Panc1 (cell line): ENCODE measurements around the gene SLC38A1. TPM values are rescaled to one million over a fixed set of nuclear protein-coding genes. Genes with fewer than 3 reads are reported as not detected.

ENCODE experiments used
- ATAC-seq: fragments of 200-7000 bp; cut with Tn5 transposase; 2 replicates; pipeline ENCODE4 v1.9.1; 2020; ENCODE audit warnings: mild to moderate bottlenecking, moderate library complexity
- BruUV-seq: library from RNA; stranded (reverse); fragments of 400-500 nt; replicated peaks from 2 replicates; lab custom pipeline; 2021; lab: Mats Ljungman, UMichigan
- CTCF ChIA-PET: fragments of 300-600 bp; sonication (Branson Sonifier 250); formaldehyde crosslinking; loops from one replicate; lab custom pipeline; 2022; ENCODE audit warnings: antibody characterized with exemption; lab: Charles Lee
- POLR2A ChIA-PET: fragments of 300-600 bp; sonication (Branson Sonifier 250); formaldehyde crosslinking; loops from one replicate; lab custom pipeline; 2022; ENCODE audit warnings: antibody characterized with exemption; lab: Charles Lee
- DNase-seq: peaks from one replicate; pipeline ENCODE4 v3.0.0-alpha.2; 2010; ENCODE audit warnings: low read depth, low spot score
- H3K27ac ChIP-seq: 2 replicates; pipeline ENCODE4 v1.5.1; 2011; ENCODE audit warnings: mild to moderate bottlenecking, low read length, inconsistent platforms
- H3K27me3 ChIP-seq: fragments of 200-500 bp; sonication (Bioruptor generic); 2 replicates; pipeline ENCODE4 v1.6.0; 2014; ENCODE audit warnings: low read length, inconsistent platforms; ENCODE audit not compliant: control insufficient read depth, insufficient read depth
- H3K36me3 ChIP-seq: fragments of 200-500 bp; sonication (Bioruptor generic); 2 replicates; pipeline ENCODE4 v1.5.1; 2014; ENCODE audit warnings: inconsistent platforms, mild to moderate bottlenecking, low read length, moderate library complexity; ENCODE audit not compliant: control insufficient read depth, insufficient read depth
- H3K4me1 ChIP-seq: 2 replicates; pipeline ENCODE4 v1.5.1; 2011; ENCODE audit warnings: inconsistent platforms, mild to moderate bottlenecking, low read length, moderate library complexity; ENCODE audit not compliant: control insufficient read depth, insufficient read depth
- H3K4me3 ChIP-seq, 2 experiments: 2 replicates each; pipeline ENCODE4 v1.5.1; 2011 to 2012; ENCODE audit warnings: low read depth in 2 of 2, low read length in 2 of 2, mild to moderate bottlenecking in 2 of 2, inconsistent platforms in 1 of 2, moderate library complexity in 1 of 2
- H3K9me3 ChIP-seq: fragments of 200-500 bp; sonication (Bioruptor generic); 2 replicates; pipeline ENCODE4 v1.5.1; 2014; ENCODE audit warnings: low read depth, mild to moderate bottlenecking, inconsistent platforms, low read length, moderate library complexity; ENCODE audit not compliant: control insufficient read depth, insufficient read depth
- CTCF ChIP-seq: fragments of 450-650 bp; IDR thresholded peaks from 2 replicates; pipeline ENCODE4 v1.5.1; 2017; ENCODE audit warnings: mild to moderate bottlenecking
- POLR2AphosphoS5 ChIP-seq: IDR thresholded peaks from 2 replicates; pipeline ENCODE4 v1.6.1; 2012; ENCODE audit warnings: mild to moderate bottlenecking, low read depth, low read length, moderate library complexity
- REST ChIP-seq, 2 experiments: IDR thresholded peaks; 2 replicates each; pipeline ENCODE4 v1.6.1; 2011 to 2012; ENCODE audit warnings: low read depth in 2 of 2, control low read depth in 1 of 2, low read length in 1 of 2, mild to moderate bottlenecking in 1 of 2, moderate library complexity in 1 of 2; ENCODE audit not compliant: insufficient read depth in 1 of 2
- SIN3A ChIP-seq: IDR thresholded peaks from 2 replicates; pipeline ENCODE4 v1.6.1; 2012; ENCODE audit warnings: low read depth, mild to moderate bottlenecking, low read length, moderate library complexity, borderline replicate concordance; ENCODE audit not compliant: insufficient read depth
- TCF7L2 ChIP-seq: IDR thresholded peaks from 2 replicates; pipeline ENCODE4 v1.6.1; 2011; ENCODE audit warnings: mild to moderate bottlenecking, low read depth, low read length, inconsistent platforms
- in situ Hi-C: cut with HindIII; loops from 2 replicates; pipeline ENCODE4 v1.10.0; 2016; ENCODE audit warnings: low sequenced_read_pairs, low pct_unique_long_range_greater_than_20kb
- intact Hi-C: fragments of 100-400 bp; cut with micrococcal nuclease; formaldehyde crosslinking; loops from one replicate; pipeline ENCODE4 v1.10.0; 2022; ENCODE audit not compliant: unreplicated experiment
- total RNA-seq: library from RNA; stranded (reverse); gene quantifications from one replicate; pipeline ENCODE4 v1.2.1, GENCODE V29; 2021; ENCODE audit not compliant: unreplicated experiment

Gene SLC38A1
- total RNA-seq, 1 experiment from 2014 or later: 127 TPM

- Histone ChIP-seq H3K9me3 (no peaks in the 10 kb centered on the region), H3K27me3 (no peaks in the 10 kb centered on the region), H3K27ac (no peak overlapping the region), H3K36me3 (no peaks in the 10 kb centered on the region), H3K4me3 (no peak overlapping the region), H3K4me1 (no peaks in the 10 kb centered on the region)
- POLR2A ChIA-PET: no interaction called here
- no peak for TF ChIP-seq POLR2AphosphoS5
- no peak for TF ChIP-seq SIN3A
- TF ChIP-seq TCF7L2: no peak
- no peak for TF ChIP-seq CTCF
- TF ChIP-seq REST (IDR thresholded peaks at IDR 0.05; ENCODE audit: insufficient read depth in 1 of 2, low read depth in 2 of 2, low read length in 1 of 2): no peak
- BruUV-seq: no TSS peak
- in situ Hi-C loops (no loop called here), intact Hi-C loops (no loop called here)
- no peak for DNase-seq
- ATAC-seq: no peak
- CTCF ChIA-PET: no interaction called here
These were observed 94.7 kb downstream of the SLC38A1 start for GRCh38 chr12:46174061-46174662.

- intact Hi-C loops: no loop called here
- ATAC-seq: no peak
- Histone ChIP-seq H3K4me3 (no peak overlapping the region), H3K4me1 (no peaks in the 10 kb centered on the region), H3K27ac (no peak overlapping the region), H3K27me3 (peaks cover 7% of the 10 kb centered on the region; the same call in 1 of the 2 replicates), H3K36me3 (no peaks in the 10 kb centered on the region), H3K9me3 (no peaks in the 10 kb centered on the region)
- POLR2A ChIA-PET: no interaction called here
- BruUV-seq: no TSS peak
- in situ Hi-C loops: no loop called here
- TF ChIP-seq CTCF (no peak), REST (IDR thresholded peaks at IDR 0.05; ENCODE audit: insufficient read depth in 1 of 2, low read depth in 2 of 2, low read length in 1 of 2) (no peak), TCF7L2 (no peak), SIN3A (no peak), POLR2AphosphoS5 (no peak)
- CTCF ChIA-PET: interaction anchor here (0.6 kb wide), 1 partner anchor 10 kb away, joined by 3 read pairs; no protein-coding TSS in a partner anchor
- no peak for DNase-seq
These were observed 100.4 kb downstream of the SLC38A1 start for GRCh38 chr12:46168426-46168825.
